NCI-H128 (cell line): Measurements from ENCODE around the gene RASSF8.

Experiments
- DNase-seq: peaks from one replicate; lab custom pipeline; 2025; ENCODE audit not compliant: unreplicated experiment; lab: John Stamatoyannopoulos, UW

RASSF8 gene

DNA sequence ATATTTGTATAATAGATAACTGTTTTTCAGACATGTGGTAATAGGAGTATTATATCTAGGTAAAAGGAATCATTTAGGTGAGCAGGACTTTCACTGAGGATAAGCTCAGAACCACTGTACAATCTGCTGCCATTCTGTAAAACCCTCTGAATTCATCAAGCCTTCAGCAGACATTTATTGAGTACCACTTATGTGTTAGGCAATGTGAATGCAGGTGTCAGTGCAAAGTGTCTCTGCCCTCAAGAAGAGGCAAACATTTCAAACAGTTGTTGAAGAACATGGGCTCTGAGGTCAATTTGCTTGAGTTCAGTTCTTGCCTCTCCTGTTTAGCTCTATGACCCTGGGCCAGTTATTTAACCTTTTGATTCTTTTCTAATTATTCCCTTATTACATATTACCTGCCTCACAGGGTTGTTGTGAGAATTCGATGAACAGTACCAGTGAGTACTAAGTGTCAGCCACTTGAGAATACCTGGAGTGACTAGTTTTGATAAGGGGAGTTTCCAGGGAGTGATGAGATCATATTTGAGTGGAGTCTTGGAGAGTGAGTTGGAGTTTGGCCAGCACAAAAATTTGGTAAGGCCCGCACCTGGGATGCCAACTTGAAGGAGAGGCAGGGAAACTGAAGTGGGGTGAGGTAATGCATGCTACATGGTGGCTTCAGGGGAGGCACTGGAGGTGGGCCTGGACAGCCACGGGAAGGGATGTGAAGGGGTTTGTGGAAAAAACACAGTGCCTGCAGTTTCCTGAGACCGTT, 33.7 kb downstream of the RASSF8 start:
- DNase-seq, result no peak

DNA sequence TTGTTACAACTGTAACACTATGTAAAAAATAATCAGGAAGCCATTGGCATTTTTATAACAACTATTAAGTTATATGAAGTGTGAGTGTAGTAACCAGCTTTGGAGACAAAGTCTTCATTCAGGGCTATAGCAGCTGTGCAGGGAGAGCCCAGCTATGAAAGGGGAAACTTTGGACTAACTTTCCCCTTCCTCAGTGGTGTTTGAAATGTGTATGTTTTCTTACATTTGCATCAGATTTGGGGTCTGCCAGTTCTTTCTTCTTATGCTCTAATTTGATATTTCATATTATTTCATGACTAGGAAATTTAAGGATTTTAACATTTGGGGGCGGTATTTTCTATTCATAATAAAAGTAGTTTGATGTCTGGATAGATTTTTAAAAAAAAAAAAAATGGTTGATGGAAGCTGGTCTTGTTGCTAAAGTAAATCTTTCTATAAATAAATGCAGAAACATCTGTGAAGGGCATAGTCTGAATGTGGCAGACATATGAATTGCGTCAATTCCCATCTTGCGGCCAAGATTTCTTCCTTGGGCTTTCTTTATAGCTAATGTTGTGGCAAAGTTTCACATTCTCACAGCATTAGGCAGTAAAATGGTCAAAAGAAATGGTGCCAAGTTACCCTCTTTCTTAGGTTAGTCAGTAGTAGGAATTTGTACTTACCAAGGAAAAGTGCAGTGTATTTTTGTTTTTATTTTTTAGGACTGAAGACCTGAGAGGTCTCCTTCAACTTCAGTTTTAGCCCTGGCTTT, 35.6 kb downstream of the RASSF8 start:
- no peak for DNase-seq

DNA sequence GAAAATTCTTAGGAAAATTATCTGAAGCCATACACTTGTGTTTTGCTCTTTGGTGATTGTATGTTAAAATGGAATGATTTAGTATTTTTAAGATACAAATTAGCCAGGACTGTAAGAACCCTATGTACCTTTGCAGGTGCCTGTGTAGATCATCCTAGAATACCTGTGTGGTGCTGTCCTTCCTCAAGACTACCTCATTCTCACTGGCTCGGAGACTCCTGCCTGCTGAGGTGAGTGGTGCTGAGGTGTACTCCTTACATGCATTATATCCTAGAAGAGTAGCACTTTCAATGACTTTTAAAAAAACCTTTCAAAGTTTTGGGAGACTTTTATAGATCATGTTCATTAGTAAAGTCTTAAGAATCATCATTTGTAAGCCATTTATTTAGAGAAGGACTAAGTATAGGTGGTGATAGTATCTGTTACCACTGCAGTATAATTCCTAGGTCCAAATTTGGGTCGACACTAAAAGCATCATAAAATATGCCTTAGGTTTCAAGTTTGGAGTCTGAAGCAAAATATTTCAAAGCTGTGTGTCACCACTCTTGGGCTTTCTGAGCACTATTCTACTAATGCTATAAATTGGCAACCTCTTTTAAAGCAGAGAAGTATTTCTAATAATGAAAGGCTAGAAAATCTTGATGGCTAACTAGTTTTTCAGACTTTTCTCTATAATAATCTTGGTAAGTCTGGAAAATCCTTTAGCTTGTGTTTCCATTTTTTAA, 36.6 kb downstream of the RASSF8 start:
- DNase-seq, result no peak

DNA sequence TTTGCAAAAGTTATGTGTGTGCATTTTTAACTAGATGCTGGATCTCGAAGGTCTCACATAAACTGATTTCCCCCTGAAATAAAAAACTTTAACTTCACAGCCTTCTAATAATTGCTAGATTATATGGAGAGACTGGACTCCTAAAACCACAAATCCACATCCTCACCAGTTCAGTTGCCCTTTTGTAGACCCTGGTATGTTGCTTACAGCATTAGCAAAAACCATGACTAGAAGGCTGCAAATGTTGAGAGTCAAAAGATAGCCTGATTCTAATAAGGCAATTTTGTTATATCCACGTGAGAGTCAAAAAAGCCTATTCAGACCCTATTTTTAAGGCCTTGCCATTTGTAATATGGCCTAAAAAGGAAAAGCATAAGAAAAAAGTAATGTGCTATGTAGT, 37.4 kb downstream of the RASSF8 start:
- no peak for DNase-seq

DNA sequence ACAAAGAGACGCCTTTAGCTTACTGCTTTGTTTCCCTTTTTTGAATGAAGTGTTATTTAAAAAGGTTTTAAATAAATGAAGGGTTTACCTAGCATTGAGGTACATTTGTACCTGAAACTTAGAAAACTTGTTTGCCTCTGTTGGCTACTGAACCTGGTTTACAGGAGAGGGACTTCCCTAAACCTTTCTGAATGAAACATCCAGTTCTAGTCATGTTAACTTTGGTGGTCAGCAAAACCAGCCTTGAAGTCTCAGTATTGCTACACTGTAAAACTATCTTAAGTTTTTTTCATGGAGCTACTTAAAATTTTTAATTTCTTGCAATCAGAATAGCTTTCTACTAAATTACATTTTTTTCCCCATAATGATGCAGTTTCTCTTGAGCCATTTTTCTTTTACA, 38.2 kb downstream of the RASSF8 start:
- DNase-seq, result no peak

DNA sequence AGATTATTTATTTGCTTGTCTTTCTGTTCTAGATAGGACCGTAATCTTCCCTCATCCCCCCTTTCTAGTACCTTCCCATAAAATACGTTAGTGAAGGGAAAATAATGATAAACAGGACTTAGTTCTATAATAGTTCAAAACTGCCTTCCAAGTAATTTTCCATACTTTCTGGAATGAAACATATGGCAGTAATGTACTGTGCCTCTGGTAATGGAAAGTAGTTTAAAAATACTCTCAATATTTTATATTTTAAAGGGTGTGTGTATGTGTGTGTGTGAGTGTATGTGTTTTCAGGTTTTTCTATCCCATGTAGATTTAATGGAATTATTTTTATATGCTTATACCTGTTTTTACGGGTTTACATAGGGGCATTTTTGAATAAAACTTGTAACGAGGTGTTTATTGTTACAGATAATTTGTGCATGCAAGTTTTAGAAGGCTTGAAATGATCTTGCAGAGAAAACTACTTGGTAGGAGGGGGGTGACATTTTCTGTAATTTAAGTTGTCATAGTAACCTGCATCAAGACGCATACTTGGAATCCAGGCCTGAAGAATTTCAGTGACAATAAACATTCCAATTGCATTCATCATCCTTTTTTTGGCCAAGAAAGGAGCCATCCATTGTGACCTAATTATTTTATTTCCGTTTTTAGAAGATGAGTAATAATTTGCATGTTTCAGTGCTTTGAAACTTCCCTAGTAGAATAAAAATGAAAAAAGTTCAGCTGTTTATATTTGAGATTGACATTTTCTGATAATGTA, 38.9 kb downstream of the RASSF8 start:
- DNase-seq, result no peak

DNA sequence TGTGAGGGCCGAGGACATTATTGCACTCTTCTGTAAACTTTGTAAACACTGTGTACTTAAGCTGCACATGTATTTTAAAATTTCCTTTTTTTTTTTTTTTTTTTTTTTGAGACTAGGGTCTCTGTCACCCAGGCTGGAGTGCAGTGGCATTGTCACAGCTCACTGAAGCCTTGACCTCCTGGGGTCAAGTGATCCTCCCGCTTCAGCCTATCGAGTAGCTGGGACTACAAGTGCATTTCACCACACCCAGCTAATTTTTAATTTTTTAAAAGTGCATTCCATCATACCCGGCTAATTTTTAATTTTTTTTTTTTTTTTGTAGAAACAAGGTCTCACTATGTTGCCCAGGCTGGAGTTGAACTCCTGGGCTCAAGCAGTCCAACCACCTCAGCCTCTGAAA, 42.4 kb downstream of the RASSF8 start:
- no peak for DNase-seq

DNA sequence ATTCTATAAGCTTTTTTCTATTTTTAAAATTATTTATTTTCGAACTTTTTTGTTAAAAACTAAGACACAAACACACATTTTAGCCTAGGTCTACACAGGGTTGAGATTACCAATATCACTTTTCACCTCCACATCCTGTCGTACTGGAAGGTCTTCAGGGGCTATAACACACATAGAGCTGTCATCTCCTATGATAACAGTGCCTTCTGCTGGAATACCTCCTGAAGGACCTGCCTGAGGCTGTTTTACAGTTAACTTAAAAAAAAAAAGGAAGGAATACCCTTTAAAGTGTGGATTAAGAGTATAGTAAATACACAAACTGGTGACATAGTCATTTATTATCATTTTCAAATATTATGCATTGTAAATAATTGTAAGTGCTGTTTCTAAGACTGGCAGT, 43.0 kb downstream of the RASSF8 start:
- DNase-seq, result no peak

DNA sequence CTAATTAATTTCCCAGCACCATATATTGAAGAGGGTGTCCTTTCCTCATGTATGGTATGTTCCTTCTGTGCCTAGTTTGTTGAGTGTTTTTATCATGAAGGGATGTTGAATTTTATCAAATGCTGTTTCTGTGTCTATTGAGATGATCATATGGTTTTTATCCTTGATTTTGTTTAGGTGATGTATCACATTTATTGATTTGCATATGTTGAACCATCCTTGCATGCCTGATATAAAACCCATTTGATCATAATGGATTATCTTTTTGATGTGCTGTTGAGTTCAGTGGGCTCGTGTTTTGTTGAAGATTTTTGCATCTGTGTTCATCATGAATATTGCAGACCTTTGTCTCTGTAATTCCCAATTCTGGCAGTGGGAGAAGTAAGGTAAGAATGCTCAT, 44.6 kb downstream of the RASSF8 start:
- DNase-seq, result no peak

DNA sequence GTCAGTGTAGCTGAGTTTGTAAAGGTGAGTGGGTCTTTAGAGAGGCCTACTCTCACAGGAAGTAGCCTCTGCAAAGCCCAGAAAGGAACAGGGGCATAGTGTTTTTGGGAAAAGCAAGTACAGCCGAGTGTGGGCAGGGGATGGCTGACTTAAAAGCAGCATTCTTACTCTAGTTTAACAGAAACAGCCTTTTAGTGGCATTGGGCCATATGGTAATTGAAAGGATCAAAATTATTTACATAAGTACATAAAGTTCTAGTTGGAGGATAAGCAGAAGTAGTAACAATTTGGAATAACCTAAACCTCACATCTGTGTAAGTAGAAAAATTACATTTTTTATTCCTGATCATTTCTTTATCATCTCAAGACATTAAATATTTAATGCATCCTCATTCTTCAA, 49.1 kb downstream of the RASSF8 start:
- no peak for DNase-seq

DNA sequence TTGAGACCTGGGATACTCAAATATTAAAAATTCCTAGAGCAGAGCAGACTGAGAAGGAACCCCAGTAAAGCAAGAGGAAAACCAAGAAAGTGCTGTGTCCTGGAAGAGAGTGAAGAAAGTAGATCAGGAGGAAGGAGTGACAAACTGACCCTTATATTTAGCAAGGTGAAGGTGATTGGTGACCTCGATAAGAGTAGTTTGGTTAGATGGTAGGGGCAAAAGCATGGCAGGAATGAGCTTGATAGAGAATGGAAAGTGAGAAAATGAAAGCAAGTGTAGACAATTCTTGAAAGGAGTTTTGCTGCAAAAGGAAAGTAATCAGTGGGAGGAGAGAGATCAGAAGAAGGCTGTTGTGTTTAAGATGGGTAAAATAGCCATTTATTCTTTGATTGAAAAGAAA, 51.1 kb downstream of the RASSF8 start:
- DNase-seq, result no peak

DNA sequence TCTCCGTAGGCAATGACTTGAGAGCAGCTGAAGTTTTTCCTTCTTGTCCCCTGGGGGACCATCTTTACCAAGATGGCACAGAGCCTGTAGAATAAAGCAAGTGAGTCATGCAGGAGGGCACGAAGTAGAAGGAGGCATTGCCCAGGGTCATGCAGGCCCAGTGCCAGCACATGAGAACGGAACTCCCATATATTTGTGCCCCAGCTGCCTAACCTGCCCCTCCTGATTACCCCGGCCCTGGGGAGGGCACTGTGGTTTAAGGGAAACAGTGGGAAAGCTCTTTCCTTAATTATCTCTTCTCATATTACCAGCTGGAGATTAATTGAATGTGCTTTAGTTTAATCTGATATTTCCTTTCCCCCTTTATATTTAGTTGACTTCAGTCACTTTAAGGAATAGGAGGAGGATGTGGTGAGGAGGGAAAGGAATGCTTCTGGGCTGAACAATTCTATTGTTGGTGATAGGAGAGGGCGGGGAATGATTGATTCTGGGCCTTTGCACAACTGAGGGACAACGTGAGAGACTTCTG, 51.9 kb downstream of the RASSF8 start:
- DNase-seq, result no peak

DNA sequence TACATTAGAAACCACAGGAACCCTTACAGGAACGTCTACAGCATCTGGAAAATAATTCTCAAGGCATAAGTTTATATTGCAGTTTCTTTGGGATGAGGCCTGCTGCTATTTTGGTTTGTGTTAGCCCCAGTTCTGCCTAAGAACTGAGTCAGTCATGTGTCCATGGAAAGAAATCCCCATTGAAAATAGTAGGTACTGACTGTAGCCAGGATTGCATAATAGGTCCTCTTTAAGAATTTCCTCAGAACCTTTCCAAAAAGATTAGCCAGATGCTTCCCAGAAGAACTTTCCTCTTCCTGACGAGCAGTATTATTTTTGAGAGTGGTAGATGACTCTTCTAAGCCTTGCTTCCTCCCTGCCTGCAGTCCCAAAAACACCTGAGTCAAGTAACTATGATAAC, 52.6 kb downstream of the RASSF8 start:
- DNase-seq, result no peak

DNA sequence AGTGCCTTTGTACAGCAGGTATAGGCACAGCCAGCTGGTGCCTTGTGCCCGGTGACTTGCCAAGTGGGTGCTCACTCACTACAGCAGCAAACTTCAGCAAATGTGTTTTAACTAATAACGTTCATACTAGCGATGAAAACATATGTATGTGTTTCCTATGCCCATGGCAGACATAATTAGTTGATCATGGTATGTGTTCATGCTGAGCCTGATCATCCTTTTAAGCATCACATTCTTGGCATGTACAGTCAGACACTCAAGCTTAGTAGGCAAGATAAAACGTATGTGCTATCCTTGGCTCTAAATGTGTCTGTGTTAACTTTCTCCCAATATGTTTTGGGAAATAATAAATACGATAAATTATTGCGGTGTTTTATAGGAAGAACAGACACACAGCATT, 55.6 kb downstream of the RASSF8 start:
- no peak for DNase-seq

DNA sequence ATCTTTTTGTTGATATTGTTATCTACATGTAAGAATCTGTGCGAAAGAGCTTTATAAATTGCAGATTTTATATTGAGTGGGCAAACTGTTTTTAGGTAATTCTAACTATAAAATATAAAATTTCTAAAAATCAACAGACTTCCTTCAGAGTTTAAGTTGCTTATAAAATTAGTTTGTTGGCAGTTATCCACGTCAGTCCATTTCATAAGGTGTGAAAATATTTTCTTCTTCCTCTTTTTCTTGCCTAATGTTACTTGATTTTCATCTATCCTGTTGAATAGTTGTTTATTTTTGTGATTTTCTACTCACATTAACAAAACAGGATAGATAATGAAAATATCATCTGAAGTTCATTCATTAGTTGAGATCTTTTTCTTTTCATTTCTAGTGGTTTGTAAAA, 58.0 kb downstream of the RASSF8 start:
- DNase-seq, result no peak

DNA sequence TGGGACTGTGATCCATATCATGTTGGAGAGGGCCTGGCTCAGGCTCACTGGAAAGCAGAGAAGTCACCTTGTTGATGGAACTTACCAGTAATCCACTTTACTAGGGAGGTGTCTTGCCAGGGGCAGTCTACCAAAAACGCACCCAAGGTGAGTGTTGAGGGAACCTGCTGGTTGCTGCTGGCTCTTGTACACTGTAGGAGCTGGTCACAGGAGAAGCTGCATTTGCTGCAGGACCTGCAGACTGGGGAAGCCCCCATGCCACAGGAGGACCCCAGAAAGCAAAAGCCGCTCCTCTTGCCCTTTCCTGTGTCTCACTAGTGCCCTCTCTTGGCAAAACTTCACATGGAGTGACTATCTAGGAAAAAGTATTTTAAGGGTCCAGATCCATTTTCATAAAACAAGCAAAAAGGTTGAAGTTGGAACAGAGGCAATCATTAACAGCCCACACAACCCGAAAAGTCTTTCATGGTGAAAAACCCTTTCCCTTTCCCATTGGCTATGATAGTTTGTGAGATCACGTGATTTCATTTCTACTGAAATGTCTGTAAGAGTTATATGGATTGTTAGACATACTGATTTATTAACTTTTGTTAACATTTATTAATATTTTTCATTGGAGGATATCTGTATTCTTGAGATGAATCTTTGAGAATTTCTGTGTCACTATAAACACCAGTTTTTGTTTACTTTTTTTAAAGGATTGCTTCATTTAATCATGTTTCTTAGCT, 59.2 kb downstream of the RASSF8 start:
- no peak for DNase-seq

DNA sequence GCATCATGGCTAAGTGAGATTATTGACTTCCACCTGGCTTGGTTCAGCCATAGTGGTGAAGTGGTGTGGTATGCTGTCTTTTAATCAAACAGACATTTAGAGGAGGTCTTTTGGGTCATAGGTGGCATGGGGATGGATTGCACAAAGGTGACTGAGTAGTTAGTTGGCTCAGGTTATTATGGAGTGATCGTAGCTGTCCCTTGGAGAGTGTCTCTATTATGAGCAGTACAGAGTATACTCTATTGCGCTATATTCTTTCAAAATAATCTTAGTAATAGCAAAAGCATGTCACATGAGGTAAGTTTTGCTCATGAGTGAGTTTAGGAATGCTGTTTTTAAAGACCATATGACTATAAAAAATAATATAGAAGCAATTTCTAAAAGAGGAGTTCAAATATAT, 60.4 kb downstream of the RASSF8 start:
- no peak for DNase-seq

DNA sequence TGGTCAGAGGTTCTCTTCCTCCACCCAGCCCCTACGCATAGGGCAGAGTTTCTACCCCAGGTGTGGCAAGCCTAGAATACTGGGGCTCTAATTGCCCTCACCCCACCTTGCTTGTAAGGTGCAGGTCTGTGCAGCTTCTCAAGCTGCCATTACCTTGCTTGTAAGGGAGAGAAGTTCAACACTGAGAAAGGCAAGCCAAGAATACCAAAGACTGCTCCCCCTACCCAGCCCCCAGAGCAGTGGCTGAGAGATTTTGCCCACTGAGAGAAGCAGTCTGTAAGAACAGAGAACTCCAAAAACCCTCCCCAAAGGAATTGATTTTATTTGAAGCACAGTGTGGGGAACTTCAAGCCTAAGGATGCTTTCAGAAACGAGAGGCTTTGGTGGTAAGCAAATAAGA, 63.1 kb downstream of the RASSF8 start:
- no peak for DNase-seq

DNA sequence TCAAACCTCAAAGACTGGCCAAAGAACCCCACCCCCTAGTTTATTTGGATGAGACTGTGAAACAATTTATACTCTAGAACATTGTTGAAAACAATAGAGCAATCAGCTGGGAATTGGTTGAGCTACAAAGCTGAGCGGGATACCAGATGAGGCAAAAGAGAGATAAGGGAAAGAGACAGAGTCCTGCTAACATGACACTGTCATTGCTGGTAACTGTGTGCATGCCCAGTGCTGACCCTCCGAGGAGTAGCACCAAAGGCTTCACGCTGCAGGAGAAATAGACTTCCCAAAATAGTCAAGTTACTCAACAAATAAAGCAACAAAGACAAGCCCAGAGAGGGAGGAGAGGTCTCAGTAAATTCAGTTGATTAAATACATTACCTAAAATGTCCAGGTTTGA, 63.6 kb downstream of the RASSF8 start:
- DNase-seq, result no peak

DNA sequence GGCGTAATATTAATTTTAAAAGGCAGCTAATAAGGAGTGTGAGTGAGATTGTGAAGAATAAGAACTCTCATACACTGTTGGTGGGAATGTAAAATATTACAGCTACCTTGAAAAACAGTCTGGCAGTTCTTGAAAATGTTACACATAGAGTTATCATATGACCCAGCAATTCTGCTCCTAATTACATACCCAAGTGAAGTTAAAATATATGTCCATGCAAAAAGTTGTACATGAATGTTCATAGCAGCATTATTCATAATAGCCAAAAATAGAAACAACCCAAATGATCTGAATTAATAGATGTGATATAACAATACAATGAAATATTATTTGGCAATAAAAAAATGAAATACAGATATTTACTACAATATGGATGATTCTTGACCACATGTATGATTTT, 68.2 kb downstream of the RASSF8 start:
- no peak for DNase-seq
